GM21390 (cell line): ENCODE results near the gene VWA8.
"Not testable (repeated sequence)": the region's sequence is repeated elsewhere in the genome, so short reads cannot be mapped to it uniquely, and the experiment has no call there.

Experiments
- ATAC-seq: cut with Tn5 transposase; IDR thresholded peaks from one replicate; pipeline ENCODE4 v1.9.1; 2021; ENCODE audit not compliant: unreplicated experiment

The VWA8 gene

GRCh38 chr13:41969072-41969471, 8.2 kb upstream of the VWA8 start:
- ATAC-seq, result no peak

- no peak for ATAC-seq
Observed at GRCh38 chr13:41966671-41967070, 5.8 kb upstream of the VWA8 start.

DNA sequence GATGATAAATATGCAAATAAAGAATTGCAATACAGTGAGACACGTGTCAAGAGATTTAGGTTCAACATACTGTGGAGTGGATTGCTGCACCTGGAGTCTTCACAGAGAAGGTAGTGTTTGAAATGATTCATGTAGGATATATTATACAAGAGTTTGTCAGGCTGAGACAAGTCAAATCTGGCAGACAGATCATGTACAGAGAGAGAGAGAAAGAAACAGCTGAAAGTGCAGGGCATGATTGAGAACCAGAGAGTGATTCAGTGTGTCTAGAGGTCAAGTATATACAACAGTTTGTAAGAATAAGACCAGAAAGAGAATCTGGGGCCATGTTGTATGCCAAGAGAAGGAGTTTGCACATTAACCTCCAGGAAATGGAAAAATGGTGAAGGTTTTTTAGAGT, 2.1 kb upstream of the VWA8 start:
- ATAC-seq, result no peak

DNA sequence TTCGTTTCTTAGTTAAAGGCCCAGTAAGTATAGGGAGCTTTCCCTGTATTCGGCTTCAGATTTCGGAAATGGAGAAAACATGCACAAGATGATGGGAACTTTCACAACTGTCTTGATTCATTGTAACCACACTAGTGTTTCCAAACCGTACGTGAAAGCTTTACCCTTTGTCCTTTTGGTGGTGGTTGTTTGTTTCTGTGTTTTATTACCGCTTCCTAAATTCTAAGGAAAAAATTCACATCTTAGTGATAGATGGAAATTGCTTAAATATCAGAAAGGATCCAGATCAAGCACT, 504 bp upstream of the VWA8 start:
- no peak for ATAC-seq

DNA sequence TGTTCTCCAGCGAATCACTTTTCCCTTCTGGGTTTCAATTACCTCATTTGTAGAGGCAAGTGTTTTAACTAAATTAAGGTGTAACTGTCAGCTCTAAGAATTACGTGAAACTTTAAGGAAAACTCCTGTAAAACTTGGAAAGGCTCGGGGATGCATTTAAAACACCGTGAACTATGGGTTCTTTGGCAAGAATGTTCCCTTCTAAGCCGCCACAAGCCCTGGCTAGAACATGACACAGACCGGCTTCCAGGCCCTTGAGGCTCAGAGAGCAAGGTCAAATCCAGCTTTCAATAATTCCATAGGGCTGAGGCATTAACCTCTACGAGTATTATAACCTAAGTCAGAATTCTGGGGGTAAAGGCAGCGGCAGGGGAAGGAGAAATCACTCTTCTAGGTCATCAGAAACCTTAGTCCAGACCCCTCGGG, 685 bp downstream of the VWA8 start:
- ATAC-seq, result peak; percentile 16

GRCh38 chr13:41956272-41956671, 4.6 kb downstream of the VWA8 start:
- no peak for ATAC-seq

DNA sequence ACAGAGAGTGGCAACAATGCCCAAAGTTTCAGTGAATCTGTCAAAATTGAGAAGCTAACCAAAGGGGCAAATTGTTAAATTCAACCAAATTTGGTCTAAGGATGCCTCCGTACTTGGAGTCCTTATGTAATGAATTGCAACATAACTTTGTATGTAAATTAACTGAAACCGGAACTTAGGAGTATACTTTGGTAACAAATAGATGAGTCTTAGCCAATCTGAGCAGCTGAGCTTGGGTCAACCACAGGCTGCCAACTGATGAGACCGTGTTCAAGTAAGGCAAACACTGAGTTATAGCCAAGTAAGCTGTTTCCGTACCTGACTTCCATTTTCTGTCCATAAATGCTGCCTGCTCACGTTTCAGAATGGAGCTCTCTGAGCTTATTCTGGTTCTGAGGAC, 5.3 kb downstream of the VWA8 start:
- no peak for ATAC-seq

- ATAC-seq, result no peak
Observed at GRCh38 chr13:41954226-41954625, 6.7 kb downstream of the VWA8 start.

DNA sequence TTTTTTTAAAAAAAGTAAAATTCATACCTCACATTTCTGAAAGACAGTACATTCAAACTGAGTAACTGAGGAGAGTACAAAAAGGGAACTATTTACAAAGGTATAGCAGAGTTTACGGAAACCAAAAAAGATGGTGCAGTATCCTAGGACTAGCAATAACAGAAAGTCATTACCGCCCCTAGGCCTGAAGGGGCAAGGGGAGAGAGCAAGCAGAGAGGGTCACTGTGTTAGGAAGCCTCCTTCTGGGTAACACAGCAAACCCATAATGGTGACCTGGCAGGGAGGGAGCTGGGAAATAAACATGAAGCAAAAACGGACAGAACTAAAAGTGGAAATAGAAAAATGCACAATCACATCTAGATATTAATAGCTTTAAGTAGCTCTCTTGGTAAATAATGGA, 8.2 kb downstream of the VWA8 start:
- ATAC-seq, result no peak

DNA sequence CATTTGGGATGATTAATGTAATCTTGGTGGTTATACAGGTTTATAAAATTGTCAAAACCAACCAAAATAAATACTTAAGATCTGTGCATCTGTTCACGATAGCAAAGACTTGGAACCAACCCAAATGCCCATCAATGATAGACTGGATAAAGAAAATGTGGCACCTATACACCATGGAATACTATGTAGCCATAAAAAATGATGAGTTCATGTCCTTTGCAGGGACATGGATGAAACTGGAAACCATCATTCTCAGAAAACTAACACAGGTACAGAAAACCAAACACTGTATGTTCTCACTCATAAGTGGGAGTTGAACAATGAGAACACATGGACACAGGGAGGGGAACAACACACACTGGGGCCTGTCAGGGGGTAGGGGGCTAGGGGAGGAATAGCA, 11.8 kb downstream of the VWA8 start:
- ATAC-seq, result not testable (repeated sequence)

- no peak for ATAC-seq
Observed at GRCh38 chr13:41945926-41946325, 15.0 kb downstream of the VWA8 start.

GRCh38 chr13:41944635-41945397, 16.1 kb downstream of the VWA8 start:
- ATAC-seq, result no peak

DNA sequence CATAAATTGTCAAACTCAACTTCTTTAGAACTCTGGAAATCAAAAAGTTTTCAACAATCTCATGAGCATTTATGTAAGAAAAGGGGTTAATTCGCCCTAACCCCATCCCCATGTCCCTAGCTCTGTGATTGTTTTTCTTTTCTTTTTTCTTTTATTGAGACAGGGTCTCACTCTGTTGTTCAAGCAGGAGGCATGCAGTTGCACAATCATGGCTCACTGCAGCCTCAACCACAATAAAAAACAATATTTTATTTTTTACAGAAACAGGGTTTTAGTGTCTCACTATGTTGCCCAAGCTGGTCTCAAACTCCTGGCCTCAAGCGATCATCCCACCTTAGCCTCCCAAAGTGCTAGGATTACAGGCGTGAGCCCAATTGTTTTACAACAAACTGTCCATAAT, 16.7 kb downstream of the VWA8 start:
- no peak for ATAC-seq

DNA sequence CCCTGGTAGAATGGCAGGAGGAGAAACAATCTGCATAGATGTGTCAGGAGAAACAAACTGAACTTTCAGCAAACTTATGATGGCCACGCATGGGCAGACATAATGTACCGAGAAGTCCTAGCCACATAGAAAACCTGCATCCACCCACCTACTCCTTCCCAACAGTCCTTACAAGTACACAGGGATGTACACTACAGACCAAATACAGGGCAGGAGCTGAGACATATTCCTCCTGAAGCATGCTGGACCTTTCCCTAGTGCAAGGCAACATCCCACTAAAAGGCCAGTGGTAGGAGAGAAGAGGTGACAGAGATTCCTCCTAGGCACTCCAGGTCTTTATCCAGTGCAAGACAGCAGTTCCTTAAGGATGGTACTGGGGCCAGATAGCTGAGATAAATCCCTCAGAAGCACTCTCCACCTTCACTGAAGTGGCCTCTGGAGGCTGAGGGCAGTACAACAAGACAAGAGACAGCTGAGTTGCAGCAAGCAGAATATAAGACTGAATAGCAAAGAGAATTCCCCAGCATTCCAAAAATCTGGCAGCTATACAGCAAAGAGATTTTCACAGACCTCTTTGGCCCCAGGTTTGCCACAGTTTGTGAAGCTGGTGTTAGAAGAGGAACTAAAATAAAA, 18.3 kb downstream of the VWA8 start:
- ATAC-seq, result no peak

GRCh38 chr13:41941174-41941573, 19.7 kb downstream of the VWA8 start:
- ATAC-seq, result no peak

- ATAC-seq, result no peak
Observed at GRCh38 chr13:41939398-41939797, 21.5 kb downstream of the VWA8 start.

GRCh38 chr13:41938918-41939317, 22.0 kb downstream of the VWA8 start:
- ATAC-seq, result no peak

DNA sequence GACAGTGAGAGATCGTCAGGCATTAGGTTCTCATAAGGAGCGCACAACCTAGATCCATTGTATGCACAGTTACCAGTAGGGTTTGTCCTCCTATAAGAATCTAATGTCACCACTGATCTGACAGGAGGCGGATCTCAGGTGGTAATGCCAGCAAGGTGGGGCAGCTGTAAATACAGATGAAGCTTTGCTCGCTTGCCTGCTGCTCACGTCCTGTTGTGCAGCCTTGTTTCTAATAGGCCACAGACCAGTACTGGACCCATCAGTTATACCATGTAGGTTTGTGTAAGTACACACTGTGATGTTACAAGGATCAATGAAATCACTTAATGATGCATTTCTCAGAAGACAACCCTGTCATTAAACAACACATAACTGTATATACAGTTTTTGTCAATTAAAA, 23.5 kb downstream of the VWA8 start:
- ATAC-seq, result no peak

DNA sequence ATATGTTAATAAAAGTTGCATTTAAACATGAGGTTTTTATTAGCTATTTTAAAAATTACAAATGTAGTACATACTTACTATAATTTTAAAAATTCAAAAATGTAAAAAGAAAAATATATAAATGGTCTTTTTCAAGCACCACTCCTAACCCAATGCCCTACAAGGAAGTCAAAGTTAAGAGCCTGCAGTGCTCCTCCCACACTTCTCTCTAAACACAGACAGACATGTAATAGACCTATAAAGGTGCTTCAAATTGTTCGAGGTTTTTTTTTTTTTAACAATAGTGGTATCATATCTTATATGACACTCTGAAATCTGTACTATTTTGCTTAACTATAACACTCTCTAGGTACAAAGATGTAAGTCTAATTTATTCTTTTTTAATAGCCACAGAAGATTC, 25.4 kb downstream of the VWA8 start:
- ATAC-seq, result no peak

GRCh38 chr13:41934994-41935393, 25.9 kb downstream of the VWA8 start:
- ATAC-seq, result no peak

DNA sequence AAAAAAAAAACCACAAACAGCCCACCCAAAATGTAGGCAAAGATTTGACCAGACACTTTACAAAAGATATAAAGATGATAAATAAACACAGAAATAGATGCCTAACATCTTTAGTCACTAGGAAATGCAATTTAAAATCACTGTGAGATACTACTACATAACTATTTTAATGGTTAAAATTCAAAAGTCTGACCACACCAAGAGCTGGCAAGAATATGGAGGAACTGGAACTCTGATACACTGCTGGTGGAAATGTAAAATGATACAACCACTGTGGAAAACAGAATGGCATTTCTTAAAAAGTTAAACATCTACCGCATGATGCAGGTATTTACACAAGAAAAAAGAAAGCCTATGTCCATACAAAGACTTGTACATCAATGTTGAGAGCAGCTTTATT, 26.8 kb downstream of the VWA8 start:
- ATAC-seq, result no peak

DNA sequence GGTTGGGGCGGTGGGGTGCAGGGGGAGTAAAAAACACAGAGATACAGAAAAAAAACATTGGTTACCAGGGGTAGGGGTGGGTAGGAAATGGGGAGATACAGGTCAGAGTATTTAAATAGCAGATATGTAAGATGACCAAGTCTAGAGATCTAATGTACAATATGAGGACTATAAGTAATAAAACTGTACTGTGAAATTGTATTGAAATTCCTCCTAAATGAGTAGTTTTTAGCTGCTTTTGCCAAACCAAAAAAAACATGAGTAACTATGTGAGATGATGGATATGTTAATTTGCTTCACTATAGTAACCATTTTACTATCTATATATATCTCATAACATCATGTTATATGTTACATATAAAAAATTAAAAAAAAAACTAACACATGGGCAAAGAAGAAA, 29.6 kb downstream of the VWA8 start:
- ATAC-seq, result no peak

DNA sequence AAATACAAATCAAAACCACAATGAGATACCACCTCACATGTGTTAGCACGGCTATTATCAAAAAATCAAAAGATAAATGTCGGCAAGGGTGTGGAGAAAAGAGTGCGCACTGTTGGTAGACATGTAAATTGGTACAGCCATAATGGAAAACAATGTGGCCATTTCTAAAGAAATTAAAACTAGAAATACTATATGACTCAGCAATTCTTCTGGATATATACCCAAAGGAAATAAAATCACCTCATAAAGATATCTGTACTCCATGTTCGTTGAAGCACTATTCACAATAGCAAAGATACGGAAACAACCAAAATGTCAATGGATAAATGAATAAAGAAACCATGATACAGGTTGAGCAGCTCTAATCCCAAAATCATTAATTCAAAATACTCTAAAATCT, 30.8 kb downstream of the VWA8 start:
- no peak for ATAC-seq
